Stimulated activated CD8-positive, alpha-beta memory T cell treated with anti-CD3 and anti-CD28 coated beads, Interleukin-2, amount 100 ng/mL, for 48 hours (primary cell): ENCODE results near the gene SLC25A48.
"Not testable (repeated sequence)": the region's sequence is repeated elsewhere in the genome, so short reads cannot be mapped to it uniquely, and the experiment has no call there.

ENCODE experiments used
- DNase-seq, 2 donors: peaks; one replicate each; pipeline ENCODE4 v3.0.0-alpha.2; 2020; ENCODE audit warnings: low read depth in 2 of 2

Gene SLC25A48

DNA sequence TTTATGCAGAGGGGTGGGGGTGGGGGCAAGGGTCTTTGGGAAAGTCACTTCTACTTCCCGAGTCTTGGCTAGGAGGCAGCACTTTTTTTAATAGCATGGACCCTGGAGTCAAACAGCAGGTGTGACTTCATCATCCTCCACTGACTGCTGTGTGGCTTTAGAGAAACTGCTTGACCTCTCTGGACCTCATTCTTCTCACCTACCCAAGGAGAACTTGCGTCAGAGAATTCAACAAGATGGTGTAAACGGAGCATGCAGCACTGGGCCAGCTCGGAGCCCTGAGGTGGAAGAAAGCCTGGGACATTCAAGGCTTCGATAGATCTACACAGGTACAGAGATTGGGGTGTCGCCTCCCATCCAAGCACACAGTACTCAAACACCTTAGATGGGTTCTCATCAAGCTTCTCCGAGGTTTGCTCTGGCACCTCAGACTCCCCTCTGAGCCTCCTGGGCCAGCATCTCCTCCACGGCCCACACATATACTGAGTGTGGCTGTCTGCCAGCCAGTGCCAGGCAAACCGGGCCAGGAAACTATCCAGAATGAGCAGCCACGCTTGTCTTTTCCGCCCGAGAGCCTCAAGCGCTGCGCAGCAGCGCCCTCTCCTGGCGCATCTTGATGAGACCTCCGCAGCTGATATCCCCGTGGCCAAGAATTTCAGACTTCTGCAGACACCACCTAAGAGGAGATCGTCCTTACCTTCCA is 4.6 kb upstream of the SLC25A48 start:
- DNase-seq: peak; percentile 27 to 30

GRCh38 chr5:135830384-135830700 is 4.1 kb upstream of the SLC25A48 start:
- no peak for DNase-seq

- no peak for DNase-seq
These were observed 3.6 kb upstream of the SLC25A48 start for GRCh38 chr5:135830876-135831275.

DNA sequence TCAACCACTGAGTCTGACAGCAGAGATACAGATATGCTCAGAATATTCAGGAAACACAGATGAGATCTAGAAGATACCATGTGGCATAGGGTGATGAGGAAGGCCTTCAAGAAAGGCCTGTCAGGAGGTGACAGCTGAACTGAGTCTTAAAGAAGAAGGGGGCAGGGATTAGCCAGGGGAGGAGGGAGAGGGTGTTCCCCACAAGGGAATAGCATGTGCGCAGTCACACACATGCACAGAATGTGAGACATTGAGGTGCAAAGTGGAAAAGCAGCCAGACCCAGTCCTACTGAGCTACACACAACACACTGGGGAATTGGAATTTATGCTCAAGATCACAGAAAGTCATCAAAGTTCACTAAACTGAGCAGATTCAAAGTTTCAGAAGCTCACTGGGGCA is 3.0 kb upstream of the SLC25A48 start:
- no peak for DNase-seq

DNA sequence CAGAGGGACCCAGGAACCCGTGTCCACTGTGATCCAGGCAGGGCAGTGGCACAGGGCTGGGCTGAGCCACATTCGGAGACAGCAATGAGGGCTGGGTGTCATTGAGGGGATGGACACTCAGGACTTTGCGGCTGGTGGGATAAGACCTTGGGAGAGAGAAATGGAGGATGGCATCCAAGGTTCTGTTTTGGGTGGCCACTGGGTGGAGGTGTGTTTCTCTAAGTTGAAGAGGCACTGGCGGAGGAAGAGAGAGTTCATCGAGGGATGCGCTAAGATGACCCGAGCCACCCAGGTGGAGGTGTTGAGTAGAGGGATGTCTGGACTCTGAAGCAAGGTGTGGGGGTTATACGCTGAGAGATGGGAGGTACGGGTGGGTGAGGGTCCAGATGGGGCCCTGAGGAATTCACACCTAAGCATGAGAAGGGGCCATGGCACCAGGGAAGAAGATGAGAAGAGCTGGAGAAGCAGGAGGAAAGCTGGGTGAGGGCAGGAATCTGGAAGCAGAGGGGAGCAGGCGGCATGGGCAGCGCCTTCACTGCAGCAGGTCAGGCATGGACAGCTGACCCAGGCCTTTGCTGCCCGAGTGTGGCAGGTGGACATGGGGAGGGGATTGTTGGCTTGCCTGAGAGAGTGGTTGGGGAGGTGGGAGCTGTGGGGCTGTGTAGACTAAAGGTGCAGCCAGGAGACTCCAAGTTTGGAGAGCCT is 2.5 kb upstream of the SLC25A48 start:
- DNase-seq: no peak

DNA sequence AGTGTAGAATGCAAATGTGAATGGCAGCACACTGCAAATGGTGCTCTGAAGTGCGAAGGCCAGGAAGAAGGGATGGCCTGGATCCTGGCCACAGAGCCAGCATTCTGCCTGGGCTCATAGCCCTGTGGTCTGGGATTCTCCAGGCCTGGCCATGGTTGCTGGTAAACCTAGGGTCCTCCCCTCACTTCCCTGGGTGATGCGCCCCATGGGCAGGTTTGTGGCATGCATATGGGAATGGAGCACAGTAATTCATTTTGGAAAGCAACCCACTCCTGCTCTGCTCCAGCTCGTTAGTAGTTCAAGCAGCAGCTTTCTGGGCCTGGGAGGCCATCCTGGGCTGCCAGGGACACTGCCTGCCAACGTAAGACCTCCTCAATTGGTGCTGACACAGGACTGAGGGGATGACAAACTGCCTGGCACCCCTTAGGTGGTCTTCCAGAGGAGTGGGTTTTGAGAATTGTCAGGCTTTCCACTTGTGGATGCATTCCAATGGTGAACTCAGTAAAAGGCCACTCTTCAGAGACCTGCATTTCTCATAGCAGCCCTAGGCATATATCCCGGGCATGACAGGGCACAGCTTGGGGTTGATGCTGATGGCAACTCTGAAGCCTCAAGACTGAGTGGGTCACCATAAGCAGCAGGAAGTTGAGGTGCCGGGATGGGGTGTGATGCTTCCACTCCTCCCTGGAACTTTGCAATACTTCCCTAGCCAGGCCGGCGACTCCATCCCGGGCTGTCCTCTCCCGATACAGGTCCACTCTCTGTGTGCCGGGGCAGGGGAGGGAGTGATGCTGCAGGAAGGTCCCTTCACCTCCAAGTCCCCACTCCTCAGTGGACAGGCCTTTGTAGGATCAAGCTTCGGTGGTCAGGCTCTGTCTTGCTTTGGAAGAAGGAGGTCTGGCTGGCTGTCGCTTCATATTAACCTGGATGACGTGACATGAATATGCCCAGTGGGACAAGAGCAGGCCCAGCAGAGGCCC is 1.2 kb upstream of the SLC25A48 start:
- no peak for DNase-seq

DNA sequence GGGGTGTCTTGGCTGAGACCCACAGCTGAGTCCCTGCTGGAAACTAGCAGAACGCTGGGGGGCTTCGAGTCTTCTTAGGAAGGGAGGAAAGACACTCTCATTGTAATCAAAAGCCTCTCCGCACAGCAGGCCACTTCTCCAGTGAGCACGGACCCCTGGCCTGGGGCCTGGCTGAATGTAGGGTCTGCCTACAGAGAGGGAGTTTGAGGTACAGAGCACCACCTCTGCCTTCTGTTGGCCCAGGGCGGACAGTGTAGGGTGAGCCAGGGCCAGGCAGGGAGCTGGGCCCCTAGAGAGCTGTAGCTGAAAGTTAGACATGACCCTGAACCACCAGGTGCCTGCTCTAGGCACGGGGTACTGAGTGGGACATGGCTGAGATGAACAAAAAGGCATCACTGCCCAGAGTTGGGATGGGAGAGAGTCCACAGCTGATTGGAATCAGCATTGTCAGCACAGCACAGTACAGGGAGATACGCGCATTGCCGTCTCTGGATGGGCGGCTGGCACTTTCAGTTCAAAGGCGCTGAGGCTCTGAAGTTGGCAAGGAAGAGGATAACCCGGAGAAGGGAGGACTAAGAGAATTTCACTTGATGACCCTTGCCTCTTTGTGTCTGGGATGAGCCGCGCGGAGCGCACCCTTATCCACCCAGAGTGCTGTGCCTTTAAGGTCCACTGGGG is 363 bp upstream of the SLC25A48 start:
- DNase-seq: no peak

DNA sequence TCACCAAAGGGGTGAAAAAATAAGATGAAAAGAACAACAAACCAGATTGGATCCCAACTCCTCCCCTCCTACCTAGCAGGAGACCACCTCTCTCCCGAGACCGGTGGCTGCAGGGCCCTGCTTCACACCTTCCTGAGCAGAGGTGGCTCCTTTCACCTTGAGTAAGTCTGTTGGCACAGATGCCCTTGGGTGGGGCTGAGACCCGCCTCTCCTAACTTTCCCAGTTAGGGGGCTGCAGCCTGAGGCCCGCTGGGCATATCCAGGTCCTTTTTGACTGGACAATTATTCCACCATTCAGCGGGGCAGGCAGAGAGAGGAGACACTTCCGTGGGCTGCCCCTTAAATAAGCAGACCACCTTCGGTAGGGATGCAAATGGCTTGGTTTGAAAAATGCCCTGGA is 1.3 kb downstream of the SLC25A48 start:
- no peak for DNase-seq

DNA sequence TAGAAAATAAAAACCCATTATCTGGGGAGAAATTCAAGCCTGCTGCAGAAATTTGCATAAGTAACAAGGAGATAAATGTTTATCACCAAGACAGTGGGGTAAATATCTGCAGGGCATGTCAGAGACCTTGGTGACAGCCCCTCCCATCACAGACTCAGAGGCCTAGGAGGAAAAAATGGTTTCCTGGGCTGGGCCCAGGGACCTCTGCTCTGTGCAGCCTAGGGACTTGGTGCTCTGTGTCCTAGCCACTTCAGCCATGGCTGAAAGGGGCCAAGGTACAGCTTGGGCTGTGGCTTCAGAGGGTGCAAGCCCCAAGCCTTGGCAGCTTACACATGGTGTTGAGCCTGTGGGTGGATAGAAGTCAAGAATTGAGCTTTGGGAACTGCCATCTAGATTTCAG is 3.9 kb downstream of the SLC25A48 start:
- DNase-seq: not testable (repeated sequence)

GRCh38 chr5:135839566-135839965 is 5.1 kb downstream of the SLC25A48 start:
- DNase-seq: no peak

GRCh38 chr5:135840959-135841358 is 6.5 kb downstream of the SLC25A48 start:
- no peak for DNase-seq

GRCh38 chr5:135842737-135843136 is 8.3 kb downstream of the SLC25A48 start:
- DNase-seq: no peak

GRCh38 chr5:135843571-135844337 is 9.3 kb downstream of the SLC25A48 start:
- DNase-seq: no peak

DNA sequence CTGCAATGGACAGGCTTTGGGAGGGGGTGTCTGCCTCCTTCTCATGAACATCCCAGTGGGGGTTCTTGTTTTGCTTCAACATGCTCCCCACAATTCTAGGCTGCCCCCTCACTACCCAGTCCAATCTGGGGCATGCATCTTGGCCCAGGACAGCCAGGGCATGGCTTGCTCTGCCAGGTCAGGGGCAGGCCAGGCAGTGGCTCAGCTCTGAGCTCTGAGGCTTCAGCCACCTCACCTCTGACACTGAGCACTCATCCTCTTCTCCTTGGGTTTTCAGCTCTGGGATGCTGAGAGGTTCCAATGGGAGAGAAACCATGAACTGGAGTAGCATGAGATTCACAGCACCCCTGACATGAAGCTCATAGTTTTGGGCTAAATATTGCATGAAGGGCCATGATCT is 11.8 kb downstream of the SLC25A48 start:
- no peak for DNase-seq

GRCh38 chr5:135847976-135848375 is 13.5 kb downstream of the SLC25A48 start:
- DNase-seq: no peak

- no peak for DNase-seq
These were observed 15.8 kb downstream of the SLC25A48 start for GRCh38 chr5:135850231-135850630.

DNA sequence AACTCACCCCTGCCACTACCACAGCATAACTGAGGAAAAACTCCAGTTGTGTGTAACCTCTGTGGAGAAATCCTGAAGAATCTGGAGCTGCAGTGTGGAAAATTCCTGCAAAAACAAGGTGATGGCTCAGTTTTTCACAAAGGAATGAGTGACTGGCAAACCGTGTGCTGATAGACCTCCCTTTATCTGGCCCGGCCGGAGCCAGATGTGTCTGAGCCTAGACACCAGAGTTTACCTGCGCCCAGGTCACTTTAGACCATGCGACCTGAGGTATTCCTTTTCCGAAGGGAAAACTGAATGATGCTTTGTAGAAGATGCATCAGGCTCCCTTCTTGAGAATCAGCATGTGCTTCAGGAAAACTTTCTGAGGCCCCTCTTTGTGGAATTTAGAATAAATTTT is 16.2 kb downstream of the SLC25A48 start:
- DNase-seq: no peak

- DNase-seq: no peak
These were observed 16.9 kb downstream of the SLC25A48 start for GRCh38 chr5:135851186-135851914.

DNA sequence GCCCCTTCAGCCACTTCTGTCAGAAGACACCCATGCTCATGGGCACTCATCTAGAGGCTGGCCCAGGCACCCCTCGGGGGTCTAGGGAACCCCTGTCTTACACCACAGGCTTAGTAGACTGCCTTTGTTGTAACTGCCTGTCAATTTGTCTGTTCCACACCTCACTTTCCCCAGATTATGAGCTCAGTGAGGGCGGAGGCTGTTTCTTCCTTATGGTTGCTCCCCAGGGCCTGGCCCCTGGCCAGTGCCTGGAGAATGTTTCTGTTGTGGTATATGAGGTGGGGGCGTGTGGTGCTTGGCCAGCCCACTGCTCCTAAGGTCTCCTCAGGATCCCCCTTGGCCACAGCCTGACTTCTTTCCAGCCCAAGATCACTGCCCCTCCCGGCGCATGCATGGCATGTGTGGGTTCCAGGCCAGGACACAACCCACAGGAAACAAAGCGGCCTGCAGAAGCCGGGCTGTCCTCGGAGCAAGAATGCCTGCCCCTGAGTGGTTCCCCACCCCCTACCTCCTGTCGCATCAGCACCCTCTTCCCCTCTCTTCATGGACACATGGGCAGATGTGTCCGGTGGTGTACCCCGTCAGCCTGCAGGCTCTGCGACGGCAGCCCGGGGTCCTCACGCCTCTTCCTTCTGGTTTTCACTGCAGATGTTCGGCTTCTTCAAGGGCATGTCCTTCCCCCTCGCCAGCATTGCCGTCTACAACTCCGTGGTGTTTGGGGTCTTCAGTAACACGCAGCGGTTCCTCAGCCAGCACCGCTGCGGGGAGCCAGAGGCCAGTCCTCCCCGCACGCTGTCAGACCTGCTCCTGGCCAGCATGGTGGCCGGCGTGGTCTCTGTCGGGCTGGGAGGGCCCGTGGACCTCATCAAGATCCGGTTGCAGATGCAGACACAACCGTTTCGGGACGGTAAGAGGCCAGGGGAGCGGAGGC is 17.7 kb downstream of the SLC25A48 start:
- no peak for DNase-seq
